Occipital lobe (tissue), 2 donors: ENCODE results near the gene OSBPL8. TPM values are rescaled to one million over a fixed set of nuclear protein-coding genes. Genes with fewer than 3 reads are reported as not detected.
"Not testable (repeated sequence)": the region's sequence is repeated elsewhere in the genome, so short reads cannot be mapped to it uniquely, and the experiment has no call there.

Experiments
- DNase-seq: peaks from one replicate; lab custom pipeline; 2025; lab: John Stamatoyannopoulos, UW
- total RNA-seq: library from RNA; depleted of rRNA; stranded (reverse); fragments of >200 nt; gene quantifications from one replicate; pipeline ENCODE4 v1.2.3, GENCODE V29; 2014

The OSBPL8 gene
- total RNA-seq, 1 donor from 2014 or later, result 187 TPM

- not testable (repeated sequence) for DNase-seq
Measured at GRCh38 chr12:76364131-76364530, 195.4 kb downstream of the OSBPL8 start.

DNA sequence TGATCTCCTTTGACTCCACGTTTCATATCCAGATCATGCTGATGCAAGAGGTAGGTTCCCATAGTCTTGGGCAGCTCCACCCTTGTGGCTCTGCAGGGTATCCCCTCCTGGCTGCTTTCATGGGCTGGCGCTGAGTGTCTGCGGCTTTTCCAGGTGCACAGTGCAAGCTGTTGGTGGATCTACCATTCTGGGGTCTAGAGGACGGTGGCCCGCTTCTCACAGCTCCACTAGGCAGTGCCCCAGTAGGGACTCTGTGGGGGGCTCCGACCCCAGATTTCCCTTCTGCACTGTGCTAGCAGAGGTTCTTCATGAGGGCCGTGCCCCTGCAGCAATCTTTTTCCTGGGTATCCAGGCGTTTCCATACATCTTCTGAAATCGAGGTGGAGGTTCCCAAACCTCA is 199.3 kb downstream of the OSBPL8 start:
- no peak for DNase-seq

DNA sequence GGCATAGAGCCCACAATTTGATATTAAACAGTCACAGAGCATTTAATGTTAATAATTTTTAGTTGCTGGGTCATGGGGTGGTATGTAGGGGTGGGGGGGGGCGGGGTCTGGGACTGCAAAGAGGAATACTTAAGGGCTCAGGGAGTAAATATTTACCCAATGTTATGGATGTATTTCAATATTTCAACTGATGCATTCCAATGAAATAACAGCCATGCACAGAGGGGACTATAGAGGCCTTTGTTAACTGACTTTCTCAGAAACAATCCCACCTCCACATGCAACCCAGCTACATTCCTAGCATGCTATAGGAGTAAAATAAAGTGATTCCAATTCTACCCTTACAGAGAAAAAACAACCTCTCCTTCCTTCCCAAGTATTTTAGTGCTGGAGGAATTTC is 203.5 kb downstream of the OSBPL8 start:
- DNase-seq, result no peak

DNA sequence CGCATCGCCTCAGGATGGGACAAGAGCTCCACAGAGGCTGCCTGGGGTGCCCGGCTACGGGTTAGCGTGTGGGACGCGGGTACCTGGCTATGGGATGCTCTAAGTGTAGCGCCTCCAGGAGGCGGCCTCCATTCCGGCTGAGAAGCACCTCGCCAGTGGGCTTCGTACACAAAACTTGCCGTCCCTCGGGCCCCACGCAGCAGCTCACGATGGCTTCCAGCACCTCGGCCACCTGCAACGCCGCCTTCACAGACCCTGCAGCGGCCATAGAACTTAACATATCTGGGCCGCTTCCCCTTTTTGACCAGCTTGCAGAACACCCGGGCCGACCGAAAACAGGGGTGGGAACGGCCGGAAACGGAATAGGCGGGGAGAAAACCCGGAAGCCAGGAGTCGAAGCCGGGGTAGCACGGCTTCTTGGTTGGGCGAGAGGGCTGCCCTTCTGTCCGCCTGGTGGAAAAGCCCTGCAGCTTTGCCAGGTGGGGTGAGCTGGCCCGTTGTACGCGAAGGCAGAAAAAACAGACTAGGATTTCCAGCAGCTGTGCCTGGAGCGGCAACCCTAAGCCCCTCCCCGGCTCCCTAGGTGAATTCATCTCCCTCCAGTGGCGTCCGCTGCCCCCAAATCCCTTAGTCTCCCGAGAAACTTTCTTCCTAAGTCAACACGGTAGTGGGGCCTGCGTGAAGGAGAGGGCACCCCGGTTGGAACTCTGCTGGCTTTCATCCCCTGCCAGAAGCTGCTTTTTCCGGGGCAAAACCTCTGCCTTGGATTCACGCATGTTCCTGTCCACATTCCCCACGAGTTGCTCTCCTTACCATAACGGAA is 211.3 kb downstream of the OSBPL8 start, which contains the start of gene BBS10:
TSS of gene BBS10 (minus strand) at position 337 of the 823 bp plus-strand sequence. CDS start at position 280, 57 bp downstream.
- peak; percentile 93 for DNase-seq

- peak; percentile 9 for DNase-seq
Measured at GRCh38 chr12:76346798-76347420, 212.7 kb downstream of the OSBPL8 start.

GRCh38 chr12:76346236-76346635 is 213.3 kb downstream of the OSBPL8 start:
- DNase-seq, result no peak

- no peak for DNase-seq
Measured at GRCh38 chr12:76345569-76345968, 214.0 kb downstream of the OSBPL8 start.

DNA sequence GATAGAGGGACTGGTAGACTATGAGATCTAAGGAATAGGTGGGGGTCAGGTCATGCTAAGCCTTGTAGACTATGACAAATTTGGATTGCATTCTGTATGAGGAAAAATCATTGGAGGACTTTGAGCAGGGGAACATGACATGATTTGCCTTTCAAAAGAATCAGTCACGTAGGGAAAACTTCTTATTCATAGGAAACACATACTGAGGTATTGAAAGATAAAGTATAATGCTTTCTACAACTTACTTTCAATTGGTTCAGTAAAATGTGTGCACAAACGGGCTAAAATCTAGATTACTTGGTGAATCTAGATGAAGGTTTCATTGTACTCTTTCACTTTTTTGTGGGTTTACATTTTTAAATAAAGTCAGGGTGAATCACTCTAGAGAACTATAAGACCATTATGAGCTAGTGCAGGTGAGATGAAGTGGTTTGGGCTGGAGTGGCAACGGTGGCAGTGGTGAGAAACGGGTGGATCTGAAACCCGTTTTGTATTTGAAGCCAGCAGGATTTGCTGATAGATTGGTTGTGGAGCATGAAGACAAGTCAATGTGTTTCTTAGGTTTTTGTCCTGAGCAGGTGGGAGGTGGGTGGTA is 218.0 kb downstream of the OSBPL8 start:
- no peak for DNase-seq

DNA sequence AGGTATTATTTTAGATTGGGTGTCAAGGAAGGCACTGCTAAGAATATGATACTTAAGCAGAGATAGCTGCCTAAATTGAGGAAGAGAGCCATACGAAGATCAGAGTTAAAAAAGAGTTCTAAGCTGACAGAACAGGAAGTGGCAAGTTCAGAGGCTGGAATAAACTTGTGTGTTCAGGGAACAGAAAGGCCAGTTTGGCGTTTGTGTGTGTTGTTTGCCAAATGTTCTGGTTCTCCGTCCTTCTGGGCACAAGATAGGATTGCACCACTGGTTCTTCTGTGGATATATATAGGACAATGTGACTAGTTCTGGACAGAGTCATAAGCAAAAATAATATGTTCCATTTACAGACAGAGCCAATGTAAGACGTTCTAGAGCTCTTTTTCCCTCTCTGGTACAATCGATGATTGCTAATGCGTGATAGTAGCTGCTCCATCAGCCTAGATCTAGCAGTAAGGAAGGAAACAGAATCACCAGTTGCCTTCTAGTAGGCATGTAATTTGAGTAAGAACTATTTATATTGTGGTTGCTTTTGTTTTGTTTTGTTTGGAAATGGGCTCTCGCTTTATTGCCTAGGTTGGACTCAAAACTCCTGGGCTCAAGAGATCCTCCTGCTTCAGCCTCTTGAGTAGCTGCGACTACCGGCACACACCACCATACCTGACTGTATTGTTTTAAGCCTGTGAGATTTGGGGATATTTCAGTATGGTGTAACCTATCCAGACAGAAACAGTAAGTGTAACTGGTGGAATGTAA is 218.7 kb downstream of the OSBPL8 start:
- no peak for DNase-seq

GRCh38 chr12:76337583-76337982 is 222.0 kb downstream of the OSBPL8 start:
- DNase-seq, result no peak

DNA sequence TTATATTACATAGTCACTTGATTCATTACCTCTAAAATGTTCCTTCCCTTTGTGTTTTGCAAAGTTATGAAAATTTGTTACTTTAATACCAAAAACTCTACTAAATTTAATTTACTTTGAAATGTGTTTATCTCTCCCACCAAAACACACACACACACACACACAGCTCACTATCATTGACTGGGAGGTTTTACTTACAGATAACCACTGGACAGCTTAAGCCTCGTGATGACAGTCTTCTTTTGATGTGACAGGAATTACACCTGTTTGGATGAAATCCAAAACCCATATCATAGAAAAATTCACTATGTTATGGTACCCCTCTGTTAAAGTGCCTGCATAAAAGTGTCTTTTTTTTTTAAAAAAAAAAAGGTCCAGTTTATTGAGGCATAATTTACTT is 227.0 kb downstream of the OSBPL8 start:
- DNase-seq, result no peak

DNA sequence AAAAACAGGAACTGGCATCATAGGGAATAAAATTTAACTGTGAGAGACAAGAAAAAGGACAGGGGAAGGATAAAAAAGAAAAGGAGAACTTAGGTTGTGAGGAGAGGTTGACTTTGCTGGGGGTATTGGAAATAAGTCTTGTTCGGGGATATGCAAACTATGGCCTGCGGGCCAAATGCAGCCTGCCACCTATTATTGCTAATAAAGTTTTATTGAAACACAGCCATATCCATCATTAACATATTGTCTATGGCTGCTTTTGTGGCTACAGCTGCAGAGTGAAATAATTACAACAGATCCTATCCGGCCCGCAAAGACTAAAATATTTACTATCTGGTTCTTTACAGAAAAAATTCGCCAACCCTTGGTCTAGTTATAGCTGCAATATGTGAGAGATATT is 230.0 kb downstream of the OSBPL8 start:
- DNase-seq, result no peak

DNA sequence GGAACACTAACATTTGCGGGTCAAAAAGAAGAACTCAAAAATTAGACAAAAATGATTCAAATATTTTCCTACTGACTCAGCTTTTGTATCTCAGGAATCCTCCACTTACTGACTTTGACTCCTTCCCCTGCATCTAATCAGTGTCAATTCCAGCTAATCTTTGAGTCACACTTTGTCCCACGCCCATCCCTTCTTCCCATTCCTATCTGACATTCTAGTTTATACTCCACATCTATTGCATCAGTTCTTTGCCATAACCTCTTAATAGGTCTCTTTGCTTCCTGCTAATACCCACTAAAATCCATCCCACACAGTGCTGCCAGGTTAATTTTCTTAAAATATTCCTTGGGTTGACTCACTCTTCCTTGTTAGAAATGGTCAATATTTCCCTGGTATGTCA is 230.4 kb downstream of the OSBPL8 start:
- DNase-seq, result no peak

DNA sequence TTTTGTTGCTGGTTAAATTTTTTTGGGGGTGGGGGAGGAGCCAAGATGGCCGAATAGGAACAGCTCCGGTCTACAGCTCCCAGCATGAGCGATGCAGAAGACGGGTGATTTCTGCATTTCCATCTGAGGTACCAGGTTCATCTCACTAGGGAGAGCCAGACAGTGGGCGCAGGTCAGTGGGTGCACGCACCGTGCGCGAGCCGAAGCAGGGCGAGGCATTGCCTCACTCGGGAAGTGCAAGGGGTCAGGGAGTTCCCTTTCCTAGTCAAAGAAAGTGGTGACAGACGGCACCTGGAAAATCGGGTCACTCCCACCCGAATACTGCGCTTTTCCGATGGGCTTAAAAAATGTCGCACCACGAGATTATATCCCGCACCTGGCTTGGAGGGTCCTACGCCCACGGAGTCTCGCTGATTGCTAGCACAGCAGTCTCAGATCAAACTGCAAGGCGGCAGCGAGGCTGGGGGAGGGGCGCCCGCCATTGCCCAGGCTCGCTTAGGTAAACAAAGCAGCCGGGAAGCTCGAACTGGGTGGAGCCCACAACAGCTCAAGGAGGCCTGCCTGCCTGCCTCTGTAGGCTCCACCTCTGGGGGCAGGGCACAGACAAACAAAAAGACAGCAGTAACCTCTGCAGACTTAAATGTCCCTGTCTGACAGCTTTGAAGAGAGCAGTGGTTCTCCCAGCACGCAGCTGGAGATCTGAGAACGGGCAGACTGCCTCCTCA is 239.8 kb downstream of the OSBPL8 start:
- DNase-seq, result not testable (repeated sequence)

DNA sequence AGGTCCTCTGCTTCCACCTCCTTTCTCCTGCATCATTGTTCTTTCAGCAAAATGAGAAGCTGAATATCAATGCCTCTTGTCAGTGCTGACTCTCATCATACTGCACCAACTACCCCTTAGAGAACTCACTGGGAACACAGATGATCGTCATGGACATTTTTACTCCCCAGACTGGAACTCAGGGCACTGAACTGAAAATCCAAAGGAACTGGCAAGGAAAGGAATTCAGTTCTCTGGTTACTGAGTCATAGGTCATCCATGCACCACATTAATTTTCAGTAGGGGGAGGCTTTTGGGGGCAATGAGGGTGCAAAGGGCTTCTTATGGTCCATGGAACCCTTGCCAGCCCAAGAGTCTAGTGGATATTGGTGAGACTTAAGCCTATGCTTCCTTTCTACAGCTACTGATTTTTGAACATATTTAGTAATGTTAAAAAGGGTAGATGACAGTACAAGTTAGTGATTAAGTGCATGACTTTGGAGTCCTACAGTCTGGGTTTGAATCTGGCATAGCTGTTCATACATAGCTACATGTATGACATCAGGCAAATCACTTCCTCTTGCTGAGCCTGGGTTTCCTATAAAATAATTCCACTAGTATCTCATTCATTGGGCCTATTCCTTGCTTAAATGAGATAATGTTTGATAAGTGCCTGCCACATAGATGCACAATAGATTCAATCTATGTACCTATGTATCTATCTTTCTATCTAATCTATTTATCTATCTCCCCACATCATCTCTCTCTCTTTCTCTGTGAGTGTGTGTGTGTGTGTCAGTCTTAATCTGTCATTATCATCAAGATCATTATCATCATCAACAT is 240.6 kb downstream of the OSBPL8 start:
- no peak for DNase-seq

DNA sequence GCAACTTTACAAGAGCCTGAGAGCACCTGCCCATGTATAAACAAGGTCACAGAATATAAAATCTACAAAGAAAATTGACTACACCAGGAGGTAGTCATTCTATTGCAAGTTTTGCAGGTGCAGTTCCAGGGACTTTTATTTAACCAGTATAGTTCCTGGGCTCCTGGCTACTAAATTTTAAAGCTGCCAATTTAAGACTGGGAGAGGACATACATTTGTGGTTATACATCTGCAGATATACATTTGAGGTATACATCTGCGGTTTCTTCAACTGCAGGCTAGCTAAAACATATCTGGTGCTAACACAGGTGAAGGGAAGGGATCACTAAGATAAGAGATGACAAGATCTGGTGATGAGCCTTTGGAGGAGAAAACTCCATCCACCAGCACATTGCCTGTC is 241.6 kb downstream of the OSBPL8 start:
- DNase-seq, result no peak

DNA sequence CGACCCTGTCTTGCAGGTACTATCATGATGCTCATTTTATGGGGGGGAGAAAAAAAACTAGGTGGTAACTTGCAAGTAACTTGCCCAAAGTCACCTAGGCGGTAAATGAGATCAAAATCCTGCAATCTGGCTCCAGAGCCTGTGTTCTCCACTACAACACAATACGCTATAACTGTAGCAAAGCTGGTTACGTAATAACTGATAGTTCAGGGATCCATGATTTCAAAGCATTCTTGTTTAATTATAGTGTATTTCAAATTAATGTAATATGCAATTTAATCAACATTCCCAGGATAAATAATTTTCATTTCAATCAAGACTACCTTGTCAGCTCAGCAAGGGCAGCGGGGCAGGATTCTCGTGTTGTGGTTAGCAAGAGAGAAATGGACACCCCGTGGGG is 243.1 kb downstream of the OSBPL8 start:
- no peak for DNase-seq

DNA sequence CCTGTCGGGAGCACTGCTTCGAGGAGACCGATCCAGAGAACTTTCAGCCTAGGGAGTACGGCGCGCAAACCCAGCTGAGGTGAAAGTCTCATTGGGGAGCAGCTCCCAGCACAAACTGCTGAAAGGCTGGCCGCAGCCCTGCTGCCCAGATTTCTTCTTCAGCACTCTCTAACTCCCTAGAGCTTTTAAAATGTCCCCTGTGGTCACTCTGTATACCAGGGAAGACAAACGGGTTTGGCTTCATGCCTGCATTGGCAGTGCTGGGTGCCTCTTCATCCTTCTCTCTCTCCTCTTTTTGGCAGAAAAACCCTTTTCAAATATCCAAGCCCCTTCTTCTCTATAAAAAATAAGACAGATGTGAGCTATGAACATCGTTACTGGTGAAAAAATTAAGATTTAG is 246.3 kb downstream of the OSBPL8 start:
- DNase-seq, result no peak

DNA sequence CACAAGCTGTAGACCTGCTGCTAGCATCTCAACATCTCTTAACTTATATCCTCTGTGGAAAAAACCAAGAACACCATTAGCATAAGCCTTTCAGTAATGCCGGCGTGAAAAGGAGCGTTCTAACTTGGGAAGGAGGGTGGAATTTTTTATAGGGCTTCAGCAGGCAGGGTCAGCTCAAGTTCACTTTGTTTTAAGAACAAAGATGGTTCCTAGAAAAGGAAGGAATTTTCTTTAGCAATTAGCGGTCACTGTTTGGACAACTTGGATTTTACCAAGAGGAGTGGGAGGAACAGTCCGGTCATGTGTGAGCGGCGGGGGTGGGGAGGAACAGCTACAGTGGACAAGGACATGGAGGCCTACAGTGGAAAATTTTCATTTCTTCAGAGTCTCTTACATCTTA is 247.3 kb downstream of the OSBPL8 start:
- no peak for DNase-seq

- DNase-seq, result no peak
Measured at GRCh38 chr12:76311796-76312195, 247.8 kb downstream of the OSBPL8 start.
